Fibroblast of lung (primary cell): ENCODE results near the gene SUGCT.

Experiments used
- CTCF ChIP-seq, 2 donors: IDR thresholded peaks in 1 of 2; conservative IDR thresholded peaks in 1 of 2; 1 replicate in 1 of 2; 2 replicates in 1 of 2; pipeline ENCODE4 v1.5.1; 2011 to 2012; ENCODE audit warnings: low read length in 2 of 2, control low read depth in 1 of 2, inconsistent platforms in 1 of 2, low read depth in 1 of 2, mild to moderate bottlenecking in 1 of 2
- EZH2 ChIP-seq: IDR thresholded peaks from 2 replicates; pipeline ENCODE4 v1.5.1; 2012; ENCODE audit warnings: low read length, control low read depth, mild to moderate bottlenecking; ENCODE audit errors: missing control alignments

DNA sequence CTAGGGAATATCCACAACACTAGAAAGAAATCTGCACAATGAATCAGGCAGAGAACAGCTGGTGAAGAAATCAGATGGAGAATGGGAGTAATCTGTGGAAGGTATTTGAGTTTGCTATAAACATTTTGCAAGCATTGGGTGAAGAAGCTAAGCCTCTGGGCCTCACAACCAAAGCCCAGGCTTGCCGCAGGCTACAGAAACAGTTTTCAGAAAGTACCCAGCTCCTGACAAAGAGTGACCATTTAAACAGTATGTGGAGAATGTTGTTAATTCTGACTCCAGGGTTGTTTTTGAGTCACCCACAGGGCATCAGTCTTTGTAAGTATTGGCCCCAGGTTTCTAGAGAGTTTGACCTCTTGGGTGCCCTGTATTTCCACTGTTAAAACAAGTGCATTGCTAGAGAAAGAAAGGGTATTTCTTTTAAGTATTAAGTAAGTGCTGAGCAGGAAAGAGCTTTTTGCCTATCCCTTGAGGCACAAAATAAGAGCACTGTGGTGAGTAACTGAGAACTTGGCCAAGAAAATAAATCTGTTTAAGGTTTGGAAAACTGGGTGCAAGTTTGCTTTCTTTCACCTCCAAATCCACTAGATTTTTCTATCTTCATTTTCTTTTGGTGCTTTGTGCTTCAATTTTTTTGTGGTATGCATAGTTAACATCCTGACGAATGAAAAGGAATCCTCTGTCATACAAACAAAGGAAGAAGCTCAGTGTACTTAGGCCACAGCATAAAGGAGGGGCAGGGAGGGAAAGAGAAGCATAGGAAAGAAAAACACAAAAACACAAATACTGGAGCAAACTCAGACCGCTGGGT is 691.8 kb downstream of the SUGCT start:
- no peak for TF ChIP-seq CTCF (conservative IDR thresholded peaks at IDR 0.05 in 1 of 2, IDR thresholded peaks at IDR 0.05 in 1 of 2; ENCODE audit: low read depth in 1 of 2, low read length in 2 of 2)
- no peak for TF ChIP-seq EZH2
